Right lung (tissue), 5 donors: Measurements from ENCODE around the gene POLL. TPM values are rescaled to one million over a fixed set of nuclear protein-coding genes. Genes with fewer than 3 reads are reported as not detected.

Experiments
- DNase-seq, 2 donors: peaks; one replicate each; pipeline ENCODE4 v3.0.0-alpha.2; 2013
- polyA plus RNA-seq, 5 donors: library from polyadenylated mRNA; unstranded; fragments of 120-200 nt; gene quantifications; one replicate each; pipeline versions ENCODE4 v1.2.1 to v1.2.3, GENCODE V29; 2013; ENCODE audit warnings: inconsistent platforms in 1 of 5, low replicate concordance in 1 of 5; ENCODE audit not compliant: insufficient read length in 5 of 5, insufficient read depth in 1 of 5

The POLL gene
- polyA plus RNA-seq, 5 donors, result 31.4 to 37.4 (median 34.8) TPM

DNA sequence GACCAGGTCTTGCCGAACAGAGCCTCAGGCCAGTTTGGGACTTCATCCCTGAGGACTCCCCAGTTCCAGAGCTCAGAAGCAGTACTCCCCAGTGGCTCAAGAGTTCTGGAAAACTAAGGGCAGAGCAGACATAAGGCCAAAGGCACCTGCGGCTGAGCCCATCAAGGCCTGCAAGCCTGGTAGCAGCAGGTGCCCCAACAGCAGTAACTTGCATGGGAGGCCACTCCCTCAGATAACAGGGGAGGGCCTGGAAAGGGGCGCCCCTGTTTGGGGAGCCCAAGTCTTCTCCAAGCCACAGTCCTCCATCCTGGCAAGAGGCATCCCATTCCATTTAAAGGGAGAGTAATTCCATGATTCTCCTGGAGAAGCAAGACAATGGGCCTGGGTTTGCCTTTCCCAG is 13.0 kb downstream of the POLL start:
- DNase-seq, result no peak

DNA sequence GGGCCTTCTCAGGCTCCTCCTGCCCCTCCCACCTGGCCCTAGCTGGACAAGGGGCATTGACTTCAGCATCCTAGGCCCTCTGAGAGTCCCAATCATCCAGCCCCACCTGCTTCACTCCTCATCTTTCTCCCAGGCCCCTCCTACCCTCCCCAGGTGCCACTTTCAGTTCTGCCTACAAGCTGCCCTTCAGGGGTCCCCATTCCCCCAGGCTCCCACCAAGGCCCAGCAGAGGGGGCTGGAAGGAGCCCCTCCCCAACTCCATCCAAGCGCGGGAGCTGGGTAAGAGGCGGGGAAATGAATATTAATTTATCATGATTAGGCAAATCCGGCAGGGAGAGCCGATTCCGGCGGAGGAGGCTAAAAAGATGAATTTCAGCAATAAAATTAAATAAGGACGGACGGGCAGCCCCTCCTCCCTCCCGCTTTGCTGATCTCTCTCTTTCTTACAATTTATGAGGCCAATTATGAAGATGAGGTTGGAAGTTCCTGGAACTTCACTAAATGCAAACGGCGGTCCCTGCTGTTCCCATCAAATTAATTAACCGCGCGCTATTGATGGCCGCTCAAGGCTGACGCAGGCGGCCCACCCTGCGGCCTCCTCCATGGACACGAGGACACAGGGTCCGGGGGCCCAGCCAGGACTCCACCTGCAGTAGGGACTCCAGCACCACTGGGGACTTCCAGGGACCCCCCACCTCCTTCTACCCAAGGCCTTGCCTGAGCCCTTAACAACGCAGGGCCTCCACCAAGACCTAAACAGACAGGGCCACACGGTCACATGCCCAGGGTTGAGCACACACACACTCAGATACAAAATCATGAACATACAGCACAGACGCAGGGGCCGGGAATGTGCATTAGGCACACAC is 13.9 kb downstream of the POLL start:
- DNase-seq, result no peak

DNA sequence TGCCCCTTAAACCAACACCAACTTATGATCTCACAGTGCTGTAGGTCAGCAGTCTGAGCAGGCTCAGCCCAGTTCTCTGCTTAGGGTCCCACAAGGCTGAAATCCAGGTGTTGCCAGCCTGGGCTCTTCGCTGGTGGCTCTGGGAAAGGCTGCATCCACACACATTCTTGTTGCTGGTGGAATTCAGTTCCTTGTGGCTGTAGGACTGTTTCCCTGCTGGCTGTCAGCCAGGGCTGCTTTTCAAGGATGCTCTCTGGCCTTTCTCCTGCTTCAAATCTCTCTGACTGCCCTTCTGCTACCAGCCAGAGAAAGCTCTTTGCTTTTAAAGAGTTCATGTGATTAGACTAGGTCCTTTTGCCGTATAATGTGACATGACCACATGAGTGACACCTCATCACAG is 15.3 kb downstream of the POLL start:
- DNase-seq, result no peak

DNA sequence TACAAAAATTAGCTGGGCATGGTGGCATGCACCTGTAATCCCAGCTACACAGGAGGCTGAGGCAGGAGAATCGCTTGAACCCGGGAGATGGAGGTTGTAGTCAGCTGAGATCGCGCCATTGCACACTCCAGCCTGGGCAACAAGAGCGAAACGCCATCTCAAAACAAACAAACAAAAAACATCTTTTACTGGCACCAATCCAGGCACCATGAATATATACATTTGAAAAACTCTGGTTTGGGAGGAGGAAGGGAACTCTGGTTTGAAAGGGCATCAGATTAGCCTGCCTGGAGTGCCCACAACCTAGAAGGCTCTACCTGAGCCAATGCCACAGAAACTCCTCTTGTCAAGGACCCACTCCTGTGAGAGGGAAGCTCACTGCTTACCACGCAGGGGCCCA is 15.9 kb downstream of the POLL start:
- no peak for DNase-seq

DNA sequence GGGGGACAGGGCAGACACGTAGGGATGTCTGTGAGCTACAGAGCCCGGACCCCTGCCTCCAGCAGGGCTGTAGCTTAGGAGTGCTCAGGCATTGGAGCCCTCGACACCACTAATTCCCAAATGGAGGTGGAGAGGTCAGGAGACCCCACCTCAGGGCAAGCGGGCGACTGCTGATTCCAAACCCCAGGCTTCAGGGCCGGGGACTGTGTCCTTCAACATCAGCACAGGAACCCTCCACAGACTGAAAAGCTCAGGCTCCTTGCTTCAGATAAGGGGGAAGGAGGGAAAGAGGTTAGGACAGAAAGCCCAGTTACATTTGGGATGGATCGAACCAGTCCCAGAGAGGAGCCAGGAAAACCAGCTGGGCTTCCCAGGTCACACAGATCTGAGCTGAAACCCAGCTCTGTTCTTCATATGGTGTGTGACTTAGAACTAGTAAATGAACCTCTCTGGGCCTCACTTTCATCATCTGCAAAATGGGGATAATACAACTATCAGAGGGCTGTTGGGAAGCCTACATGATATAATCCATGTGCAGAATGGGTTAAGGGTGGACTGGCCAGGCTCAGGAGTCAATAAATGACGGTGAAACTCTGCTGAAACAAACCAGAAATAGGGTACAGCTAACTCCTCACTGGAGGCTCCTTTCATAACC is 16.7 kb downstream of the POLL start:
- DNase-seq, result no peak

DNA sequence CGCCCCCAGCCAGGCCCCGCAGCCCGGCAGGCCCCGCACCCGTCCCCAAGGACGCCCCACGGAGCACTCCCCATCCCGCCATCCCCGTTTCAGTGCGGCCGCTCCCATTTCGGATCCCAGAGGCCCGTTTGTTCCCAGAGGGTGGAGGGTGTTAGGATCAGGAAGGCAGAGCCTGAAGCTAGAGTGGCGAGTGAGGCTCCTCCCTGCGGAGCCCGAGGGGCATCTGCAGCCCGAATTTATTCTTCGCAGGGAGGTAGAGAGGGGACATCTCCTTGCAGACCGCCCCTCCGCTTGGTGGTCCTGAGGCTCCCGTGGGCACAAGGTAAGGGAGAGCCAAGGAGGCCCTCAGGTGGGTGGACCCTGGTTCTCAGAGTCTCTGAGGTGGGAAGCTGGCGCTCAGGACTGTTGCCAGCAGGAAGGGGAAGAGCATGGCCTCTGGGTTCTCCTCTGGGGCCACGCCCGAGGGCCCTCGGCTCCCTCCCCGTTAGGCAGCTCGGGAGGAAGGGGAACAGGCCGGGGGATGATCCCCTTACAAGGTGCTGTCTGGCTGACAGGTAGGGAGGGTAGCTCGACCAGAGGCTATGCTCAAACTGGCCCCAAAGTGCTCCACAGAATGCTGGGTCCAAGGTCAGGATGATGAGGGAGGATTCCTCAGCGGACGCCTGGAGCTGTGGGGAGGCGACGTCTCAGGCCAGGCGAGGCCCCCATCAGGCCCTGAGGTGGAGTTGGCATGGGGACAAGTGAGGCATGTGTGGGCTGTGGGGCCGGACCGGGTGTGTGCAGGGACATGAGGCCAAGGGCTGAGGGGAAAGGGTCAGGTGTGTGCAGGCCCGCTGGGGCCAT is 17.4 kb downstream of the POLL start:
- DNase-seq, result no peak

DNA sequence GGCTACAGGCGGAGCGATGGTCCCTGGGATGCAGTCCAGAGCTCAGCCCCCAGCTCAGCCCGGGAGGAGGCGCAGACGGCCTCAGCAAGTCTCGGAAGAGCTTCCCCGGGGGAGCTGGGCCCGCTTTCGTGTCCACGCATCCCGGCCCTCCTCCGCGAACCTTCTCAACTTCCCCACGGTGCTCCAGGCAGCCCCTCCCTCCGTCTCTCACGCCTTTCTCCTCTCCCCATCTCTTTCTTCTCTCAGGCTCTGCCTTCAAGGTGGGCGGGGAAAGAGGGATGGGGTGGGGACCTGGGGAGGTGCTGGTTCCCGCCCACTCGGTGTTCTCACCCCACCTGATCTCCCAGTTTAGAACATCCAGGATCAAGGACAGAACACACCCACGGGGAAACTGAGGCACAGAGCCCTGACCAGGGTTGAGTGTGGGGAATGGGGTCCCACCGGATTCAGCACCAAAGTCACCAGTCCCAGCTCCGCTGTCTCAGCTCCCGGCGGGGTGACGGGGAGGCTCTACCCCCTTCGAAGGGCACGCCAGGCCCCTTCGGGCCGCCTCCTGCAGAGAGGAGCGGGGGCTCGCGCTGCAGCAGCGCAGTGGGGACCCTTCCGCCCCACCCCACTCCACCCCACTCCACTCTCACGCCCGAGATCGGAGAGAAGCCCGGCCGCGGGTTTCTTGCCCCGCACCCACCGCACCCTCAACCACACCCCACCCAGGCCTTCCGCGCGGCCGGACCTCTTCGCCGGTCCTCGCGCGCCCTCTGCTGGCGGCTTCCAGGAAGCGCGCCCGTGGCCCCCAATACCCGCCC is 18.2 kb downstream of the POLL start:
- DNase-seq, result peak; percentile 65 to 74

DNA sequence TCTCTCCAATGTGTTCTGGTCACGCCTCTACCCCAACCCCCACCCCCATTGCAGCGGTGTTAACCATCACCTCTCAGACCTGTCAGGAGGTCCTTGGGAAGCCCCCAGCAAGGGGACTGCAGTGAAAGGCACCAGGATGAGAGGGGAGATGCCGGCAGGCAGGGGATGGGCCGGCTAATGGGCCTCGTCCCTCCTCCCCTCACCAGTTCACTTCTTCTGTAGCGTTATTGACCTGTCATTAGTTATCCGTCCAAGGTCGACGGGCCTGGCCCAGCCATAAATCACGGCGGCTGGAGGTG is 18.8 kb downstream of the POLL start:
- DNase-seq, result no peak

DNA sequence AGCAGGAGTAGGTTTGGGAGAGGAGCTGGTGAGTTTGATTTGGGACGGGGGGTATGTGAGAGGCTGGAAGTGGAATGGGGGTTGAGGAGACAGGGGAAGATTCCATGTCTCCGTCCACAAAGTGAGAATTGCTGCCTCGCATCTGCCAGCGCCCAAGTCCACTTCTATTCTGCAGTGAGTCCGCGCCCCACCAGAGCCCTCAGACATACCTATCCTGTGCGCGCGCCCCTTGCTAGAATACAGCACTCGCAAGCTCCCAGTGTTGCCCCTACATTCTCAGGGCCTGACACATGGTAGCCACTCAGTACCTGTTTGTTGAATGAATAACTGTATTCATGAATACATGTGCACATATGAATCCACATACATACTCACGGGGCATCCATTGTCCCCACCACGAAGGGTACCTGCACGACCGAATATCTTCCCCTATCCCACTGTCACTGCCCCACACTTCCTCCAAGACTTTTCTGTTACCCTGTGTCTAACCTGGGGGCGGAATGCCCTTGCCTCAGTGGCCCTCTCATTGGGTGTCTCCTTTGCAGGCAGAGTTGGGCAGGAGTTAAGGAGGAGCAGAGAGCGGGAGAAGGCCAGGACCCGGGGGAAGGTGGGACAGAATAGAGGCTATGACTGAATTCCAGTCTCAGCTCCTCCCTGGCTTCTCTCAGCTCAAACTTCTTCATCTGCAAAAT is 19.9 kb downstream of the POLL start:
- DNase-seq, result no peak

DNA sequence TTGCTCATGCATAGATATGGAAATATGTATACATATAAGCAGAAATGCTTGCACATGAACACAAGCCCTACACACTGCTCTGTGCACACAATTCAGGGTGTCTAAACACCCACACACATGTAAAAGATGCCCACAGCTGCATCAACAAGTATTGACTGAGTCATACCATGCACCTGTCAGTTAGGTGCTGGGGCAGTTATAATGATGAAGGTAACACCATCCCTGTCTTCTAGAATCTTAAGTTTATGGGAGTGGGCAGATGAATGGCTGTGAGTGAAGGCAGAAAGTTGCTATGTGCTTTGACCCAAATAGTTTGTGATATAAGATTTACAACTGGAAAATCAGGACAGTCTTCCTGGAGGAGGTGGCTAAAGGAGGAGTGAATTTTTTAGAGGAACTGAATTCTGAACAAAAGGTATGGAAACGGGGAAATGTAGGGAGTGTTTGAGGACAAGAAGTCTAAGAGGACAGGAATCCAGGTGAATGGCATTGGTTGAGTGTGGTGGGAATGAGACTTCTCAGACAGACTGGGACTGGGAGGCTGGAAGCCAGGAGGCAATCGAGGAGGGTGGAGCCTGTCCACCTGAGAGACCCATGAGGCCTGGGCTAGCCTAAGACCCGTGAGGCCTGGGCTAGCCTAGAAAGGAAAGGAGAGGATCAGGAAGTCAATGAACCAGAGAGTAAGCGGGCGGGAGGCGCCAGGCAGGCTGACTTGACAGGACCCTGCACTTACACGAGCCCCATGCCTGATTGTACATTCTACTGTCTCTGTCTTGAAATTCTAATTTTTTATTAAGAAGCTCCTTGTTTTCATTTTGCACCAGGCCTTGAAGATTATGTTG is 20.7 kb downstream of the POLL start:
- no peak for DNase-seq

DNA sequence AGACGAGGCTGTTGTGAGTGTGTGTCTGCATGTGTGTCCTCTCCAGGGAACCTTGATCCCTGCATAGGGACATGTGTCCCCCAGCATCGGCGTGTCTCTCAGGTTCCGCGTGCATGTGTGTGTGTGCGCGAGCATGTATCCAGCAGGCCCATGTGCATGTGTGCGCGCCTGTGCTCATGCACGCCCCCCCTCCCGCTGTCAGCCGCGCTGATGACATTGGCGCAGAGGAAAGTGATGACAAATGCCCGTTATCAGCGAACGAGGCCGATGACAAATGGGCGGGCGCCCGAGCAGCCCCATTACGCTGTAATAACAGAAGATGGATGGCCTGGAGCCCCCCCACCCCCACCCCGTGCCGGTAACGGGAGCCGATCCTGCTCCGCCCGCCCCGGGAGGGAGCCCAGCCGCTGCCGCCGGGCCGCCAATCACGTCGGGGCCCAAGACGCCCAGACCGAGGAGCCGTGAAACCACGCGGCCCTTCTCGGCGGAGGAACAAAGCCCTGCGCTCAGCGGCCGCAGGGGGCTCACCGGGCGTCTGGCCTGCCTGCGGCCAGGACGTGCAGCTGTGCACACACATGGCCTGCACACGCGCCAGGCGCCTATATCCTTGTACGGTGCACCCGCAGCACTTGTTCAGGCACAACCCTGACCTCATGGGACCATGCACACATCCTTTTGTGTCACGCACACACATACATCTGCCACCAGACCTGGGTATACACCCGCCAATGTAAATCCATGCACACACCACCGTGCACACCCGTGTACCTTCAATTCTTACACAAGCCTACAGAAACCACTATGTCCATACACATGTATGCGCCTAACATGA is 21.5 kb downstream of the POLL start:
- no peak for DNase-seq

DNA sequence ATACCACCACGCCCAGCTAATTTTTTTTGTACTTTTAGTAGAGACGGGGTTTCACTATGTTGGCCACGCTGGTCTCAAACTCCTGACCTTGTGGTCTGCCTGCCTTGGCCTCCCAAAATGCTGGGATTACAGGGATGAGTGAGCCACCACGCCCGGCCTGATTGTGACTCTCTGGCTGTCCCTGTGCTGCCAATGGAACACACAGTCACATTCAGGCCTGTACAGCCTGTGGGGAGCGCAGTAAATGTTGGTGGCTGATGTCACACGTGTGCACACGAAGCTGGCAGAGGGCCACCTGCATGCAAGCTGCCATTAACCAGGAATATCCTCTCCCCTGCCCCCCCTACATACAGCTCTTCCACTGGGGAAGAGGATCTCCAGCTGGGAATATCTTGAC is 22.1 kb downstream of the POLL start:
- DNase-seq, result no peak

DNA sequence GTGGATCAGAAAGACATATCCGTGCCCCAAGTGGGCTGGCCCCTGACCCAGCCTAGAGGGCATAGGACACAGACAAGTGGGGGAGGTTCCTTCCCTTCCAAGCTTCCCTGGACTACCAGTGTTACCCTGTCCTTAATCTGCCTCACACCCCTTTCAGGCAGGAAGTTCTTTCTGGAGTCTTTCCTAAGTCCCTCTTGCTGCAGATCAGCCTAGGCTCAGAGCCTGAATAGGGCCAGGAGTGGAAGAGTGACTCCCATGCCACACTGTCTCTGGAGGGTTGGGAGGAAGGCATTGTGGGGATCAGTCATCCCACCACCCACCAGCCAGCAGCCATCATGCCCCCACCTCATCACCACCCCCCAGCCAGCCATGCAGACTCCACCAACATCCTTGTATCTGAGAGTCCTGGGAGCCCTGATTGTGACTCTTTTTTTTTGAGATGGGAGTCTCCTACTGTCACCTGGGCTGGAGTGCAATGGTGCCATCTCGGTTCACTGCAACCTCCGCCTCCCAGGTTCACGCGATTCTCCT is 22.6 kb downstream of the POLL start:
- DNase-seq, result no peak

DNA sequence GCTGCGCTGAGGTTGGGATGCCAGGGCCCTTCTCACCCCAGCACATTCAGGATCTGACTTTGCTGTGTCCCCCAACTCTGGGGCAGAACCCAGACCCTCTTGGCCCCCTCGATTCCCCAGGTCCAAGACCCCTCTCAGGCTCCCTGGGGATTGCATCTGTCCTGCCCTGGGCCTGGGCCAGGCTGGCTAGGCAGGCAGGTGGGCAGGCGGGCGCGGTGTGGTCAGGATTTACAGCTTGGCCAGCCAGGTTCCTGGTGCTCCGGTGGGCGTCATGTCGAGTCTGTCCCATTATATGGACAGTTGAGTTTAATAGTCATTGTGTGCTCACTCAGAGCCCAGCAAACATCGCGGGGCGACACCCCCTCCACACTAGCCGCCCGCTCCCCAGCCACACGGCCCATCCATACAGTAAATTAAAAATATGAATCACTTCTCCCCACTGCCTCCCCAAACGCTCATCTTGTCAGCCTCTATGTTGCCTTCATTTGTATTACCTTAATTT is 23.5 kb downstream of the POLL start:
- no peak for DNase-seq

DNA sequence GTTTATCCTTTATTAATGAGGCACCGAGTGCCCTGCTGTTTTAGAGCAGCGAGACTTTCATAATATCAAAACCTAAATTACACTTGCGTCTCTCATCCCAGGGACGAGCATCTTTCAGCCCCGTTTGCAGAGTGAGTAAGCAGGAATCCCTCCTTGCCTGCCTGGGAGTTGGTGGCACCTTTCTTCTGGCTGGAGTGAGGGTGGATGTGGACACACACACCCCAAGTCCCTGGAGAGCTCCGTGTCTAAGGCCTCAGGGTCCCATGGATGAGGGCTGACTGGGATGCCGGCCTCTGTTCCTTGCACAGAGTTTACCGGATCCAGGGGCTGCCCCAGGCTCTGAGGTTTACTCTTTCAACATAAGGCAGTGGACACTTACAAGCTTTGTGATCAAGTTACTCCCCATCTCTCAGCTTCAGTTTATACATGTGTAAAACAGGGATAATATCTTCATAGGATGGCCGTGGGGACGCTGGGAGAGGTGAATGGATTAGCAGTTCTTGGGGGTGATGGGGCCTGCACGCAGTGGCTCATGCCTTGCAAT is 24.5 kb downstream of the POLL start:
- no peak for DNase-seq

DNA sequence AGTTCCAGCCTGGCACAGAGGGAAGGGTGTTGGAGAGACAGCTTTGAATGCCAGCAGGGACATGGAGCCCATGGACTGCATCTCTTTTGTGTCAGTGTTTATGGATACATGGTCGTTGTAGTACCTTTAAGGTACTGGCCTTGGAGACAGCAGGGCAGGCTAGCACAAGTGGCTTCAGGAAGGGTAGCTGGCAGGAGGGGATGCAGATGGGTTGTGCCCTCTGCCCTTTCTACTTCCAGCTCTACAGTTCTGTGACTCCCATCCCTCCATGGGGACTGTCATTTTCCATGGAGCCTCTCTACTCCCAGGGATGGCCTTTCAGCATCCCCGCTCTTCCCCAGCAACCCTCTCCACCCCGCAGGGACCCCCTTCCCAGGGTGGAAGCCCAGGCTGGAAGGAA is 25.1 kb downstream of the POLL start:
- DNase-seq, result no peak

DNA sequence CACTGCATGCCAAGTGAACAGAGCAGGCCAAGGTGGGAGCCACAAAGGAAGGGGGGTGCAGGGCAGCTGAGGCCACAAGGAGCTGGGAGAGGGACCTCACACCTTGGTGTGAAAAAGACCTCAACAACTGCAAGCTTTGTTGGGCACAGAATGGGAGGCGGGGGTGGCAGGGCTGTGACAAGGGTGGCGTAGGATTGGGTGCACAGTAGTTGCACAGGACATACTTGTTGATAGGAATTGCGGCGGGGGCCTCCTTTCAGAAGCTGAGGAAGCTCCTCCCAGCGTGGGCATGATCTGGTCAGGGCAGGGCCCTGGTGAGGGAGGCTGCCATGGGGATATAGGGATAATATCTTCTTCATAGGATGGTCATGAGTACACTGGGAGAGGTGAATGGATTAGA is 25.8 kb downstream of the POLL start:
- no peak for DNase-seq

DNA sequence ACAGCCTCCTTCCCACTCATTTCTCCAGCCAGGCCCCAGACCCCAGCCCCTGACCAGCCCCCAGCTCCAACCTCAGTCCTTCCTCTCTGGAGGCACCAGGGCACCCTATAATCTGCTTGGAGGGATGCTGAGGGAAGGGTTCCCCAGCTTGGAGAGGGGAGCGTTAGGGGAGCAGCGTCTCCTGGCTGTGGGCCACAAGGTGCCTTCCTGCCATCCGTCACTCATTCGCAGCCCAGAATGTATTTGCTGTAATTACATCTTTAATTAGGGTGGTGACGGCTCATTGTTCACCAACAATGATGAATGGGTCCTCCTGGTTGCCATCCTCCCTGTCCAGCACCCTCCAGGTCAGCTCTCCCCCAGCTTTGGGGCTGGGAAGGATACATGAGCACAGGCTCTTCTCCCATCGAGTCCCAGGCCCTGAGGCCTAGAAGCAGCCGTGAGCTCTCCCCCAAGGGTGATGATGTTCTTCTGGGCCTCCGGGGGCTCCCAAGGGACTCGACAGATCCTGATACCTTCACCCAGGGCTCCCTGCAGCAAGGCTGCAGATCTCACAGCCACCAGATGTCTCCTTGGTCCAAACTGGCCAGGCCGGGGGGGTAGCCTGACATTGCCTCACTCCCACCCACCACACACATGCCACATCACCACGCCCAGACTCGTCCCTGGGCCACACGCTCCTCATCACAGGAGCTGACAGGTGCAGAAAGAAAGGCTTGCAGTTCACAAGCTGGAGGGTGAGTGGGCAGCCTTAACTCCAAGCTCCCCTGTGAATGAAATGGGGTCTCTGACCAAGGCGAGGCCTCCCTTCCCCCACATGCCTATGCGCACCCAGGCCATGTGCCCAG is 26.8 kb downstream of the POLL start:
- DNase-seq, result no peak
